GM12872 (cell line): Measurements from ENCODE around the gene LONRF2.

Experiments
- CTCF ChIP-seq: IDR thresholded peaks from 3 replicates; pipeline ENCODE4 v1.5.1; 2011; ENCODE audit warnings: low read depth, mild to moderate bottlenecking, low read length, moderate library complexity; ENCODE audit not compliant: insufficient read depth

Gene LONRF2

GRCh38 chr2:100228415-100228814, 93.9 kb downstream of the LONRF2 start:
- no peak for TF ChIP-seq CTCF

DNA sequence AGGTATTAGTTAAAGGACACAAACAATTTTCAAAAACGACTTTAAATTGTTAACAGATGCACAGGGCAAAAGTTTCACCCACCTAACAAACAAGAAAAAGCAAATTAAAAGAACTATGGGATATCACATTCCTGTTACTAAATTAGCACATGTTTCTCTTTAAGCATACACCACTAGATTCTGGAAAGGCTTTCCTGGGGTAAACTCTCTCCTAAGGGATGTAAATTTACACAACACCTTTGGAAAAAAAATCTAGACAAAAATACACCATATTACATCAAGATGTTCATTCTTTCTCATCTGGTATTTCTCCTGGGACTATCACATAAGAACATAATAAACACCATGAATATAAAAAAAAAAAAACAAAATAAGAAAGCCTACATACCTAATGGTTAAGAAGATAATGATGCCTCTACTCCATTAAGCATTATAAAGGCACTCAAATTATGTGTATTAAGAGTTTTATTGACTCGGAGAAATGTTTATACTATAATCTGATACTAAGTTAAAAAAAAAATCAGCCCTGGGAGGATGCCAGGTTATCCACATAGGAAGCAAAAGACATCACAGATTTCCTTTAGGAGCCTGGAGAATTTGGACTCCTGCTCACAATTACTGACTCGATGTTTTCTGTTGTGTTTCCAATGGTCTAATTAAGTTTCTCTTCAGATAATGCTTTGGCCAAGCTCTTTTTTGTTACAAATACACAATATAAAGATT, 97.2 kb downstream of the LONRF2 start:
- no peak for TF ChIP-seq CTCF

- no peak for TF ChIP-seq CTCF
Observed at GRCh38 chr2:100223502-100223901, 98.8 kb downstream of the LONRF2 start.
